Measurements from ENCODE around the gene LCN12.

- TF ChIP-seq CTCF (IDR thresholded peaks at IDR 0.05; ENCODE audit: insufficient read depth, low read depth, low read length) (no peak), EZH2 (IDR thresholded peaks at IDR 0.05; ENCODE audit: insufficient read depth, low read length) (no peak)
Observed at GRCh38 chr9:136992819-136993369, 40.8 kb downstream of the LCN12 start.

Data from astrocyte (in vitro differentiated cells and primary cell).